WTC11 (cell line): ENCODE measurements around the gene KBTBD8. TPM values are rescaled to one million over a fixed set of nuclear protein-coding genes. Genes with fewer than 3 reads are reported as not detected.

Experiments
- ATAC-seq: fragments of 200-7000 bp; cut with Tn5 transposase; 2 replicates; pipeline ENCODE4 v1.10.0; 2021; ENCODE audit warnings: mild to moderate bottlenecking, moderate library complexity
- CTCF ChIA-PET: fragments of 300-600 bp; sonication (Branson Sonifier 250); formaldehyde crosslinking; loops from one replicate; lab custom pipeline; 2021; ENCODE audit warnings: antibody characterized with exemption; lab: Charles Lee
- POLR2A ChIA-PET: fragments of 350-600 bp; sonication (Branson Sonifier 250); formaldehyde crosslinking; loops from one replicate; lab custom pipeline; 2021; ENCODE audit warnings: antibody characterized with exemption; lab: Charles Lee
- DNase-seq: peaks from one replicate; pipeline ENCODE4 v3.0.0; 2021; ENCODE audit warnings: low spot score
- H3K27ac Mint-ChIP-seq: 2 replicates; pipeline ENCODE4 v1.8.0; 2021; ENCODE audit warnings: mixed read lengths
- H3K27me3 Mint-ChIP-seq: 2 replicates; pipeline ENCODE4 v1.8.0; 2021; ENCODE audit warnings: low read depth, mild to moderate bottlenecking, moderate library complexity, mixed read lengths
- H3K36me3 Mint-ChIP-seq: 2 replicates; pipeline ENCODE4 v1.8.0; 2021; ENCODE audit warnings: mixed read lengths
- H3K4me1 Mint-ChIP-seq: 2 replicates; pipeline ENCODE4 v1.8.0; 2022; ENCODE audit warnings: mixed read lengths
- H3K4me3 Mint-ChIP-seq: 2 replicates; pipeline ENCODE4 v1.8.0; 2021; ENCODE audit warnings: mild to moderate bottlenecking, moderate library complexity, mixed read lengths
- H3K9me3 Mint-ChIP-seq: 2 replicates; pipeline ENCODE4 v1.8.0; 2021; ENCODE audit warnings: mixed read lengths
- ATF1 ChIP-seq: sonication (generic); formaldehyde crosslinking; IDR thresholded peaks from 2 replicates; pipeline ENCODE4 v1.8.1; 2023; ENCODE audit warnings: mild to moderate bottlenecking, moderate library complexity, missing genetic modification reagents
- KAT7 ChIP-seq: sonication (generic); formaldehyde crosslinking; IDR thresholded peaks from 2 replicates; pipeline ENCODE4 v1.8.1; 2023; ENCODE audit warnings: missing genetic modification reagents, mild to moderate bottlenecking, borderline replicate concordance
- MXD4 ChIP-seq: fragments of 250-450 bp; sonication (Bioruptor Pico); IDR thresholded peaks from 2 replicates; pipeline ENCODE4 v1.8.0; 2021; ENCODE audit warnings: mild to moderate bottlenecking, moderate library complexity, borderline replicate concordance
- PREB ChIP-seq: sonication (generic); formaldehyde crosslinking; IDR thresholded peaks from 2 replicates; pipeline ENCODE4 v1.8.1; 2022; ENCODE audit warnings: mild to moderate bottlenecking, missing genetic modification reagents, moderate library complexity, borderline replicate concordance
- SOX15 ChIP-seq: fragments of 250-450 bp; sonication (Bioruptor Pico); IDR thresholded peaks from 2 replicates; pipeline ENCODE4 v1.9.0; 2021; ENCODE audit warnings: mild to moderate bottlenecking
- TEAD4 ChIP-seq: sonication (generic); formaldehyde crosslinking; IDR thresholded peaks from 2 replicates; pipeline ENCODE4 v1.8.0; 2022; ENCODE audit warnings: mild to moderate bottlenecking, missing genetic modification reagents
- ZBTB21 ChIP-seq: sonication (generic); formaldehyde crosslinking; IDR thresholded peaks from 2 replicates; pipeline ENCODE4 v1.8.1; 2023; ENCODE audit warnings: mild to moderate bottlenecking, missing genetic modification reagents, borderline replicate concordance
- ZNF121 ChIP-seq: sonication (generic); formaldehyde crosslinking; IDR thresholded peaks from 2 replicates; pipeline ENCODE4 v1.8.0; 2023; ENCODE audit warnings: missing genetic modification reagents
- ZNF219 ChIP-seq: sonication (generic); formaldehyde crosslinking; IDR thresholded peaks from 2 replicates; pipeline ENCODE4 v1.8.0; 2023; ENCODE audit warnings: missing genetic modification reagents, mild to moderate bottlenecking, borderline replicate concordance
- ZNF232 ChIP-seq: sonication (generic); formaldehyde crosslinking; IDR thresholded peaks from 2 replicates; pipeline ENCODE4 v1.8.0; 2022; ENCODE audit warnings: mild to moderate bottlenecking, missing genetic modification reagents
- ZNF317 ChIP-seq: sonication (generic); formaldehyde crosslinking; IDR thresholded peaks from 2 replicates; pipeline ENCODE4 v1.8.1; 2023; ENCODE audit warnings: low read depth, mild to moderate bottlenecking, moderate library complexity, missing genetic modification reagents, borderline replicate concordance
- ZNF425 ChIP-seq: fragments of 250-450 bp; sonication (Bioruptor Pico); conservative IDR thresholded peaks from 2 replicates; pipeline ENCODE4 v1.9.0; 2021; ENCODE audit warnings: mild to moderate bottlenecking
- total RNA-seq: library from RNA; stranded (reverse); gene quantifications from 3 replicates; pipeline ENCODE4 v1.2.3, GENCODE V29; 2021
- TF ChIP-seq, protein P1 (sequence below): fragments of 250-450 bp; sonication (Bioruptor Pico); IDR thresholded peaks from 2 replicates; pipeline ENCODE4 v1.8.0; 2021; ENCODE audit warnings: mild to moderate bottlenecking
- TF ChIP-seq, protein P2 (sequence below): sonication (generic); formaldehyde crosslinking; IDR thresholded peaks from 2 replicates; pipeline ENCODE4 v1.8.0; 2023; ENCODE audit warnings: missing genetic modification reagents, mild to moderate bottlenecking, borderline replicate concordance

Gene KBTBD8
- total RNA-seq, 1 experiment from 2014 or later = 15.0 TPM

DNA sequence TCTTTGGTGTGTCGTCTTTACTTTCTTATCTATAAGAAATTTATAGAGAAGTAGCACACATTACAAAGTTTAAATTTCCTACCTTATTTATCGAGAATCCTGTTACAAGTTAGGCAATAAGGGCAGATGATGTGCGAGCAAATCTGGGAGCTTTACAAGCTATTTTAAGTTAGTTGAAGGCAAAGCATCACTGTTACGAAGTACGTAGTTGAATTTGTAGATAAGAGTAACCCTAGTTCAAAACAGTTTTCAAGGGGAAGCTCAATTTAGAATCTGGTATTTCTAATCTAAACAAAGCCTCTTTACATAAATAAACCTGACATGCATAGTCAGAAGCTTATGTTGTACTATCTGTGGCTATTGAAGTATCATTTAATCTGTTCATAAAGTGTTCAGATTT, 8.4 kb downstream of the KBTBD8 start:
- ChIA-PET POLR2A (no interaction called here), CTCF (no interaction called here)

DNA sequence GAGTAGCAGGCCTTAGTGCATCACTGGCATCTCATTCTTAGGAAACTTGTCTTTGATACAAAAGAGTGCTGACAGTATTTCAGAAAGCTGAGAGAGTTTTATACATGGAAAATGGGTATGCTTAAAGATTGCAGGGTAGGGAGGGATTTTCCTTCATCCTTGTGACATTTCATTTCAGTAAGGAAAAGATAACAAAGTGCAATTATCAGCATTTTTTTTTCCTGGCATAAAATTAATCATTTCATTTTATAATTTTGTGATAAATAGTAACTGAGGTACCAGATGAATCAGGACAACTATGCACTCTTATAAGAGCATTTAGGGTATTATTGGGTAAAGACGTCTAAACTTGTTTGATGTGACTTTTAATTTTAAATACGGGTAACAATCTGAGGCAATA, 10.3 kb downstream of the KBTBD8 start:
- DNase-seq = no peak
- no peak for ATAC-seq
- peaks cover 26% of the 10 kb centered on the region for H3K4me1 Mint-ChIP-seq
- no peaks in the 10 kb centered on the region for H3K9me3 Mint-ChIP-seq
- H3K36me3 Mint-ChIP-seq = peaks cover 15% of the 10 kb centered on the region
- TF ChIP-seq SOX15 (CRISPR knock-in tag) = no peak
- no peak for TF ChIP-seq PREB (CRISPR knock-in tag)
- TF ChIP-seq, all 79 proteins: peak for 0
- Mint-ChIP-seq H3K27me3 (no peaks in the 10 kb centered on the region), H3K27ac (no peak overlapping the region), H3K4me3 (no peak overlapping the region)
- POLR2A ChIA-PET = interaction anchor here (1.8 kb wide), 1 partner anchor 10 kb away, joined by 8 read pairs; the partner anchor contains the start of gene KBTBD8
- CTCF ChIA-PET = interaction anchor here (1.5 kb wide), 1 partner anchor 70 kb away, joined by 3 read pairs; no protein-coding TSS in a partner anchor

More for the DNA sequence above, 8.4 kb downstream of the KBTBD8 start:
- H3K27ac Mint-ChIP-seq = no peak overlapping the region
- no peaks in the 10 kb centered on the region for H3K27me3 Mint-ChIP-seq
- no peak overlapping the region for H3K4me3 Mint-ChIP-seq
- TF ChIP-seq ZNF219 (CRISPR knock-in tag) = no peak
- TF ChIP-seq, all 79 proteins: peak for 0
- DNase-seq = no peak
- Mint-ChIP-seq H3K36me3 (peaks cover 19% of the 10 kb centered on the region), H3K4me1 (peaks cover 22% of the 10 kb centered on the region), H3K9me3 (no peaks in the 10 kb centered on the region)
- no peak for ATAC-seq

DNA sequence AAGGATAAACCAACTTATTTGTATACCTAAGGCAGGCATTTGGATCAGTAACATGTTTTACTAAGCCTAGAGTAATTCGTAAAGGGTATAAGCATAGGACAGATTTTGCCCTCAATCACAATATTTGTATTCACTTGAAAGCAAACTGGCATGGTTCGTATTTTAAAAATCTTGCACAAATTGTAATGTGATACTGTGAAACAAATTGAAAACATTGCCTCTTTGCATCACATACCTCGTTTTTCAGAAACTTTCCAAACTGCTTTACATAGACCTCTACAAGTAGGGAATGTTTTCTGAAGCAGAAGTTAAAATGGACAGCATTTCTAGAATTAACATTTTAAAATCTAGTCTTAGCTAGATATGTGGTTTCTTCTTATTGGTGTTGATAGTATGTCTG, 11.6 kb downstream of the KBTBD8 start:
- H3K36me3 Mint-ChIP-seq = peaks cover 8% of the 10 kb centered on the region; the same call in 1 of the 2 replicates
- peaks cover 26% of the 10 kb centered on the region for H3K4me1 Mint-ChIP-seq
- TF ChIP-seq, protein P1, sequence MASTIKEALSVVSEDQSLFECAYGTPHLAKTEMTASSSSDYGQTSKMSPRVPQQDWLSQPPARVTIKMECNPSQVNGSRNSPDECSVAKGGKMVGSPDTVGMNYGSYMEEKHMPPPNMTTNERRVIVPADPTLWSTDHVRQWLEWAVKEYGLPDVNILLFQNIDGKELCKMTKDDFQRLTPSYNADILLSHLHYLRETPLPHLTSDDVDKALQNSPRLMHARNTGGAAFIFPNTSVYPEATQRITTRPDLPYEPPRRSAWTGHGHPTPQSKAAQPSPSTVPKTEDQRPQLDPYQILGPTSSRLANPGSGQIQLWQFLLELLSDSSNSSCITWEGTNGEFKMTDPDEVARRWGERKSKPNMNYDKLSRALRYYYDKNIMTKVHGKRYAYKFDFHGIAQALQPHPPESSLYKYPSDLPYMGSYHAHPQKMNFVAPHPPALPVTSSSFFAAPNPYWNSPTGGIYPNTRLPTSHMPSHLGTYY = no peak
- TF ChIP-seq ZNF425 (CRISPR knock-in tag) = no peak
- no peak for TF ChIP-seq KAT7 (CRISPR knock-in tag)
- TF ChIP-seq TEAD4 (CRISPR knock-in tag) = no peak
- TF ChIP-seq ZNF232 (CRISPR knock-in tag) = no peak
- no peak for TF ChIP-seq ZNF317 (CRISPR knock-in tag)
- no peak for TF ChIP-seq MXD4 (CRISPR knock-in tag)
- TF ChIP-seq, protein P2, sequence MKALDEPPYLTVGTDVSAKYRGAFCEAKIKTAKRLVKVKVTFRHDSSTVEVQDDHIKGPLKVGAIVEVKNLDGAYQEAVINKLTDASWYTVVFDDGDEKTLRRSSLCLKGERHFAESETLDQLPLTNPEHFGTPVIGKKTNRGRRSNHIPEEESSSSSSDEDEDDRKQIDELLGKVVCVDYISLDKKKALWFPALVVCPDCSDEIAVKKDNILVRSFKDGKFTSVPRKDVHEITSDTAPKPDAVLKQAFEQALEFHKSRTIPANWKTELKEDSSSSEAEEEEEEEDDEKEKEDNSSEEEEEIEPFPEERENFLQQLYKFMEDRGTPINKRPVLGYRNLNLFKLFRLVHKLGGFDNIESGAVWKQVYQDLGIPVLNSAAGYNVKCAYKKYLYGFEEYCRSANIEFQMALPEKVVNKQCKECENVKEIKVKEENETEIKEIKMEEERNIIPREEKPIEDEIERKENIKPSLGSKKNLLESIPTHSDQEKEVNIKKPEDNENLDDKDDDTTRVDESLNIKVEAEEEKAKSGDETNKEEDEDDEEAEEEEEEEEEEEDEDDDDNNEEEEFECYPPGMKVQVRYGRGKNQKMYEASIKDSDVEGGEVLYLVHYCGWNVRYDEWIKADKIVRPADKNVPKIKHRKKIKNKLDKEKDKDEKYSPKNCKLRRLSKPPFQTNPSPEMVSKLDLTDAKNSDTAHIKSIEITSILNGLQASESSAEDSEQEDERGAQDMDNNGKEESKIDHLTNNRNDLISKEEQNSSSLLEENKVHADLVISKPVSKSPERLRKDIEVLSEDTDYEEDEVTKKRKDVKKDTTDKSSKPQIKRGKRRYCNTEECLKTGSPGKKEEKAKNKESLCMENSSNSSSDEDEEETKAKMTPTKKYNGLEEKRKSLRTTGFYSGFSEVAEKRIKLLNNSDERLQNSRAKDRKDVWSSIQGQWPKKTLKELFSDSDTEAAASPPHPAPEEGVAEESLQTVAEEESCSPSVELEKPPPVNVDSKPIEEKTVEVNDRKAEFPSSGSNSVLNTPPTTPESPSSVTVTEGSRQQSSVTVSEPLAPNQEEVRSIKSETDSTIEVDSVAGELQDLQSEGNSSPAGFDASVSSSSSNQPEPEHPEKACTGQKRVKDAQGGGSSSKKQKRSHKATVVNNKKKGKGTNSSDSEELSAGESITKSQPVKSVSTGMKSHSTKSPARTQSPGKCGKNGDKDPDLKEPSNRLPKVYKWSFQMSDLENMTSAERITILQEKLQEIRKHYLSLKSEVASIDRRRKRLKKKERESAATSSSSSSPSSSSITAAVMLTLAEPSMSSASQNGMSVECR = no peak
- TF ChIP-seq ZBTB21 (CRISPR knock-in tag) = no peak
- no peak for TF ChIP-seq ATF1 (CRISPR knock-in tag)
- no peak for TF ChIP-seq ZNF121 (CRISPR knock-in tag)
- ATAC-seq = no peak
- H3K27ac Mint-ChIP-seq = no peak overlapping the region
- H3K9me3 Mint-ChIP-seq = no peaks in the 10 kb centered on the region
- ChIA-PET CTCF (no interaction called here), POLR2A (no interaction called here)
- no peak for DNase-seq
- H3K27me3 Mint-ChIP-seq = no peaks in the 10 kb centered on the region
- H3K4me3 Mint-ChIP-seq = no peak overlapping the region
